ENCODE measurements around the gene ATP2C2. TPM values are rescaled to one million over a fixed set of nuclear protein-coding genes. Genes with fewer than 3 reads are reported as not detected.
A peak's percentile ranks its signal among the peaks of the same experiment; 100 is the strongest.

The ATP2C2 gene
- total and polyA plus RNA-seq, 2 experiments from 2014 or later = 2.1 TPM

DNA sequence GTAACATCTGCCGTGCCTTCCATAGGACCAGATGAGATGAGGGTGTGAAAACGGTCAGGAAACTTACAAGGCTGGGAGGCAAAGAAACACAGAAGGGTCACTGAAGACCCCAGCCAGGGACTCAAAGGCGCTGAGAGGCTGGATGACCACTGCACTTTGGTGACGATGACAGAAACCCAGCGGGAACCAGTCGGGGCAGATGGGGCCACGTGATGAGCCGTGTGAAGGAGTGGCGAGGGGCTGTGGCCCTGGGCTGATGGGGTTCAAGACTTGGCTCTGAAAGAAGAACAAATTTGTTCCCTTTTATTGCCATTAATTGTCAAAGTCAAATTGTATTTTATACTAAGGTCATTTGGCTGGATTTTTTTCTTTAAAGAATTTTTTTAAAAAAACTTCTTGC, 28.6 kb upstream of the ATP2C2 start:
- Histone ChIP-seq H3K36me3 (ENCODE audit: insufficient read depth) (no peaks in the 10 kb centered on the region), H3K9me2 (ENCODE audit: insufficient read depth) (no peaks in the 10 kb centered on the region), H3K79me2 (replicated peaks; ENCODE audit: insufficient read depth) (no peaks in the 10 kb centered on the region), H4K20me1 (replicated peaks; ENCODE audit: insufficient read depth) (no peaks in the 10 kb centered on the region), H3K27ac (ENCODE audit: low read depth) (no peak overlapping the region), H2AFZ (0 out of 2 replicates have a peak overlapping the region, but pooled peaks have one; percentile 32), H3K4me3 (no peak overlapping the region), H3K27me3 (ENCODE audit: insufficient read depth) (no peaks in the 10 kb centered on the region), H3K4me2 (no peak overlapping the region), H3F3A (replicated peaks; ENCODE audit: low read depth) (no peaks in the 10 kb centered on the region), H3K4me1 (ENCODE audit: insufficient read depth) (no peaks in the 10 kb centered on the region)
- Mint-ChIP-seq H3K9me3 (peaks cover 3% of the 10 kb centered on the region; the same call in 2 of the 3 replicates), H3K4me1 (no peaks in the 10 kb centered on the region), H3K27ac (no peak overlapping the region), H3K4me3 (no peak overlapping the region), H3K36me3 (ENCODE audit: low read depth) (no peaks in the 10 kb centered on the region), H3K27me3 (ENCODE audit: insufficient read depth, low read depth, poor library complexity) (peaks cover 3% of the 10 kb centered on the region)
- DNase-seq (ENCODE audit: low spot score) (no peak), ATAC-seq (no peak)
- TF ChIP-seq CREB1 (CRISPR knock-in tag; IDR thresholded peaks at IDR 0.05; ENCODE audit: low read depth) (no peak), JUNB (IDR thresholded peaks at IDR 0.05; ENCODE audit: unreplicated experiment) (no peak), STAT1 (IDR thresholded peaks at IDR 0.05; ENCODE audit: unreplicated experiment) (no peak), POLR2AphosphoS5 (IDR thresholded peaks at IDR 0.05; ENCODE audit: low read depth) (no peak), EZH2 (IDR thresholded peaks at IDR 0.05; ENCODE audit: low read depth, unreplicated experiment) (no peak), ZNF114 (CRISPR knock-in tag; IDR thresholded peaks at IDR 0.05) (no peak)
- TF ChIP-seq, protein P1, sequence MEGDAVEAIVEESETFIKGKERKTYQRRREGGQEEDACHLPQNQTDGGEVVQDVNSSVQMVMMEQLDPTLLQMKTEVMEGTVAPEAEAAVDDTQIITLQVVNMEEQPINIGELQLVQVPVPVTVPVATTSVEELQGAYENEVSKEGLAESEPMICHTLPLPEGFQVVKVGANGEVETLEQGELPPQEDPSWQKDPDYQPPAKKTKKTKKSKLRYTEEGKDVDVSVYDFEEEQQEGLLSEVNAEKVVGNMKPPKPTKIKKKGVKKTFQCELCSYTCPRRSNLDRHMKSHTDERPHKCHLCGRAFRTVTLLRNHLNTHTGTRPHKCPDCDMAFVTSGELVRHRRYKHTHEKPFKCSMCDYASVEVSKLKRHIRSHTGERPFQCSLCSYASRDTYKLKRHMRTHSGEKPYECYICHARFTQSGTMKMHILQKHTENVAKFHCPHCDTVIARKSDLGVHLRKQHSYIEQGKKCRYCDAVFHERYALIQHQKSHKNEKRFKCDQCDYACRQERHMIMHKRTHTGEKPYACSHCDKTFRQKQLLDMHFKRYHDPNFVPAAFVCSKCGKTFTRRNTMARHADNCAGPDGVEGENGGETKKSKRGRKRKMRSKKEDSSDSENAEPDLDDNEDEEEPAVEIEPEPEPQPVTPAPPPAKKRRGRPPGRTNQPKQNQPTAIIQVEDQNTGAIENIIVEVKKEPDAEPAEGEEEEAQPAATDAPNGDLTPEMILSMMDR (conservative IDR thresholded peaks at IDR 0.05; ENCODE audit: low read depth in 2 of 2) = no peak
- TF ChIP-seq, protein P2, sequence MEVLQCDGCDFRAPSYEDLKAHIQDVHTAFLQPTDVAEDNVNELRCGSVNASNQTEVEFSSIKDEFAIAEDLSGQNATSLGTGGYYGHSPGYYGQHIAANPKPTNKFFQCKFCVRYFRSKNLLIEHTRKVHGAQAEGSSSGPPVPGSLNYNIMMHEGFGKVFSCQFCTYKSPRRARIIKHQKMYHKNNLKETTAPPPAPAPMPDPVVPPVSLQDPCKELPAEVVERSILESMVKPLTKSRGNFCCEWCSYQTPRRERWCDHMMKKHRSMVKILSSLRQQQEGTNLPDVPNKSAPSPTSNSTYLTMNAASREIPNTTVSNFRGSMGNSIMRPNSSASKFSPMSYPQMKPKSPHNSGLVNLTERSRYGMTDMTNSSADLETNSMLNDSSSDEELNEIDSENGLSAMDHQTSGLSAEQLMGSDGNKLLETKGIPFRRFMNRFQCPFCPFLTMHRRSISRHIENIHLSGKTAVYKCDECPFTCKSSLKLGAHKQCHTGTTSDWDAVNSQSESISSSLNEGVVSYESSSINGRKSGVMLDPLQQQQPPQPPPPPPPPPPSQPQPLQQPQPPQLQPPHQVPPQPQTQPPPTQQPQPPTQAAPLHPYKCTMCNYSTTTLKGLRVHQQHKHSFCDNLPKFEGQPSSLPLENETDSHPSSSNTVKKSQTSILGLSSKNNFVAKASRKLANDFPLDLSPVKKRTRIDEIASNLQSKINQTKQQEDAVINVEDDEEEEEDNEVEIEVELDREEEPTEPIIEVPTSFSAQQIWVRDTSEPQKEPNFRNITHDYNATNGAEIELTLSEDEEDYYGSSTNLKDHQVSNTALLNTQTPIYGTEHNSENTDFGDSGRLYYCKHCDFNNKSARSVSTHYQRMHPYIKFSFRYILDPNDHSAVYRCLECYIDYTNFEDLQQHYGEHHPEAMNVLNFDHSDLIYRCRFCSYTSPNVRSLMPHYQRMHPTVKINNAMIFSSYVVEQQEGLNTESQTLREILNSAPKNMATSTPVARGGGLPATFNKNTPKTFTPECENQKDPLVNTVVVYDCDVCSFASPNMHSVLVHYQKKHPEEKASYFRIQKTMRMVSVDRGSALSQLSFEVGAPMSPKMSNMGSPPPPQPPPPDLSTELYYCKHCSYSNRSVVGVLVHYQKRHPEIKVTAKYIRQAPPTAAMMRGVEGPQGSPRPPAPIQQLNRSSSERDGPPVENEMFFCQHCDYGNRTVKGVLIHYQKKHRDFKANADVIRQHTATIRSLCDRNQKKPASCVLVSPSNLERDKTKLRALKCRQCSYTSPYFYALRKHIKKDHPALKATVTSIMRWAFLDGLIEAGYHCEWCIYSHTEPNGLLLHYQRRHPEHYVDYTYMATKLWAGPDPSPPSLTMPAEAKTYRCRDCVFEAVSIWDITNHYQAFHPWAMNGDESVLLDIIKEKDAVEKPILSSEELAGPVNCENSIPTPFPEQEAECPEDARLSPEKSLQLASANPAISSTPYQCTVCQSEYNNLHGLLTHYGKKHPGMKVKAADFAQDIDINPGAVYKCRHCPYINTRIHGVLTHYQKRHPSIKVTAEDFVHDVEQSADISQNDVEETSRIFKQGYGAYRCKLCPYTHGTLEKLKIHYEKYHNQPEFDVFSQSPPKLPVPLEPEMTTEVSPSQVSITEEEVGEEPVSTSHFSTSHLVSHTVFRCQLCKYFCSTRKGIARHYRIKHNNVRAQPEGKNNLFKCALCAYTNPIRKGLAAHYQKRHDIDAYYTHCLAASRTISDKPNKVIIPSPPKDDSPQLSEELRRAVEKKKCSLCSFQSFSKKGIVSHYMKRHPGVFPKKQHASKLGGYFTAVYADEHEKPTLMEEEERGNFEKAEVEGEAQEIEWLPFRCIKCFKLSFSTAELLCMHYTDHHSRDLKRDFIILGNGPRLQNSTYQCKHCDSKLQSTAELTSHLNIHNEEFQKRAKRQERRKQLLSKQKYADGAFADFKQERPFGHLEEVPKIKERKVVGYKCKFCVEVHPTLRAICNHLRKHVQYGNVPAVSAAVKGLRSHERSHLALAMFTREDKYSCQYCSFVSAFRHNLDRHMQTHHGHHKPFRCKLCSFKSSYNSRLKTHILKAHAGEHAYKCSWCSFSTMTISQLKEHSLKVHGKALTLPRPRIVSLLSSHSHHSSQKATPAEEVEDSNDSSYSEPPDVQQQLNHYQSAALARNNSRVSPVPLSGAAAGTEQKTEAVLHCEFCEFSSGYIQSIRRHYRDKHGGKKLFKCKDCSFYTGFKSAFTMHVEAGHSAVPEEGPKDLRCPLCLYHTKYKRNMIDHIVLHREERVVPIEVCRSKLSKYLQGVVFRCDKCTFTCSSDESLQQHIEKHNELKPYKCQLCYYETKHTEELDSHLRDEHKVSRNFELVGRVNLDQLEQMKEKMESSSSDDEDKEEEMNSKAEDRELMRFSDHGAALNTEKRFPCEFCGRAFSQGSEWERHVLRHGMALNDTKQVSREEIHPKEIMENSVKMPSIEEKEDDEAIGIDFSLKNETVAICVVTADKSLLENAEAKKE (CRISPR knock-in tag; IDR thresholded peaks at IDR 0.05) = no peak
